ENCODE data around the gene TMEM61.
"Not testable (repeated sequence)": the region's sequence is repeated elsewhere in the genome, so short reads cannot be mapped to it uniquely, and the experiment has no call there.

TMEM61 gene

DNA sequence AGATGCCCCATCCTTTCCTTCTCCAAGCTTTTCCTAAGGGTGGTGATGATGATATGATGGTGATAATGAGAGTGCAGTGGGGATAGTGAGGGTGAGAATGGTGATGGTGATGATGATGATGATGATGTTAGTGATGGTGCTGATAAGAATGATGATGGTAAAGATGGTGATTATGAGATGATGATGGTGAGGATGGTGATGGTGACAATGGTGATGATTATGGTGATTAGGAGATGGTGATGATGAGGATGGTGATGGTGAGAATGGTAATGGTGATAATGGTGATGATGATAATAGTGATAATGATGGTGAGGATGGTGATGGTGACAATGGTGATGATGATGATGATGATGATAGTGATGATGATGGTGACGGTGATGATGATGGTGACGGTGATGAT lies 22.3 kb downstream of the TMEM61 start:
- DNase-seq = no peak

- no peak for DNase-seq
Measured at GRCh38 chr1:55005351-55006140, 25.1 kb downstream of the TMEM61 start.

DNA sequence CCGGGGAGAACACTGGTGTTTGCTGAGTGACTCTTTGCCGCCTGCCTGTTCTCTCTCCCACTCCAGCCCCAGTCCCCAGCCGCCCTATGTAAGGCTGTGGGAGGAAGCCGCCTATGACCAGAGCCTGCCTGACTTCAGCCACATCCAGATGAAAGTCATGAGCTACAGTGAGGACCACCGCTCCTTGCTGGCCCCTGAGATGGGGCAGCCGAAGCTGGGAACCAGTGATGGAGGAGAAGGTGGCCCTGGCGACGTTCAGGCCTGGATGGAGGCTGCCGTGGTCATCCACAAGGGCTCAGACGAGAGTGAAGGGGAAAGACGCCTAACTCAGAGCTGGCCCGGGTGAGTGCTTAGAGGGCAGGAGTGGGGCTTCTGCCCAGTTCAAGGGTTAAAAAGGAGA lies 26.5 kb downstream of the TMEM61 start:
- DNase-seq = no peak

- DNase-seq = no peak
Measured at GRCh38 chr1:55007625-55008024, 27.2 kb downstream of the TMEM61 start.

GRCh38 chr1:55010194-55010886 lies 29.9 kb downstream of the TMEM61 start:
- no peak for DNase-seq

GRCh38 chr1:55010887-55011217 lies 30.4 kb downstream of the TMEM61 start:
- no peak for DNase-seq

DNA sequence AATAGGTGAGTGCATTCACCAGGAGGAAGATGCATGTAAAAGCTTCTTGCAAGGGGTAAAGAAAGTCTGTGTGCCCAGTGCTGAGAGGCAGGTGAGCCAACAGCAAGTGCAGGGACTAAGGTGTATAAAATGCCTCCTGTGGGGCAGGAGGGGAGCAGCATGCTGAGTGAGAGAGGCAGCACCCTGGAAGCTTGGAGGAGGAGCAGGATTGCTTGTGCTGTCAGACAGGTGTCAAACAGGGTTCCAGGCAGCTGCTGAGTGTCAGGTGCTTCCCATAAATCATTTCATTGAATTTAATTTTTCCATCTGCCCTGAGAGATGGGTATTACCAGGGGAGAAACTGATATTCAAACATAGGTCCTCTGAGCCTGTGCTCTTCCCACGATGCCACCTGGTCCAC lies 32.2 kb downstream of the TMEM61 start:
- DNase-seq = no peak

- no peak for DNase-seq
Measured at GRCh38 chr1:55015123-55015522, 34.7 kb downstream of the TMEM61 start.

DNA sequence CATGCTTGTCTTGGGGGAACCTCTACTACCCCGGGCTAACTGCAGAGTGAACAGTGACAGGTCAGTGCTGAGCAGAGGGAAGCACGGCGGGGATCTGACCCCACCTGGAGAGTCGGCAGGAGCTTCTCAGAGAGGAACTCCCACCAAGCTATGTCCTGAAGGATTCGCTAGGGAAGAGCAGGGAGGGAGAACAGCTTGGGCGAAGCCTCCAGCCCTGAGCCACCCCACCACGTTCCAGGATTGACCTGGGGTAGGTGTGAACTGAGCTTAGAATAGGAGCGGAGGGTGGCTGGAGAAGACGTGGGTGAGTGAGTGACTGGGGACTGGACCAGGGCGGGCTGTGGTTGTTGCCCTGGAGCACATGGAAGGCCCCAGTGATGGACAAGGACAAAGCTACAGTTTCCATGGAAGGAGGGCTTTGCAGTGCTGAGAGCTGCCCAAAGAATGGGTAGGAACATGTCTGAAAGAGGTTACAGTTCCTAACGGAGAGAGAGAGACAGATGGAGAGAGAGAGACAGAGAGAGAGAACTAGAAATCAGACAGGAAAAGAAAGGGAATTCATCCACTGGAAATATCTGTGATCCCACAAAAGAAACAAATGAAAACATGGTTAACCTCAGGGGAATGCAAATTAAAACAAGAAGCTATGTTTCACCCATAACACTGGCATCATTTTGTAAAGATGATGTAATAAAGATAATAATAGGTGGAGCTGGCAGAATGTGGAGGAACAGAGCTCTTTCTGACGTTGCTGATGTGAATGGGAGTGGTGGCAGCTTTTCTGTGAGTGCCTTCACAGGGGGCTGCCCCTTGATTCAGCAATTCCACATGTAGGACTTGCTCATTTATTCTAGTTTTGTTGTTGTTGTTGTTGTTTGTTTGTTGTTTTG lies 35.5 kb downstream of the TMEM61 start:
- no peak for DNase-seq

DNA sequence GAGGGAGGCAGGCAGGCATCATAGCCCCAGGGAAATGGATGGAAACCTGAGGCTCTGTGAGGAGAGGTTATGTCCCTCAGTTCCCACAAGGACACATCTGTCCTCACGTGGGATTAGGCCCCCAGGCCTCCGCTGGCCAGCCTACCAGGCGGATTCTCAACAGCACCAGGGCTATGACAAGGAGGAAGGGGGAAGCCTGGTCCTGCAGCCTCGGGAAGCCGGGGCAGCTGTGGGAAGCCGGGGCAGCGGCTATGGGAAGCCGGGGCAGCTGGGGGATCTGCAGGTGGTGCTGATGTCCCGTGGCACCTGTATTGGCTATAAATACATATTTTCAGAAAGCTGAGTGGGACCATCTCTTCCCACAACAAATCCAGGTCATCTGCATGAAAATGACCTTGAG lies 38.0 kb downstream of the TMEM61 start:
- no peak for DNase-seq

DNA sequence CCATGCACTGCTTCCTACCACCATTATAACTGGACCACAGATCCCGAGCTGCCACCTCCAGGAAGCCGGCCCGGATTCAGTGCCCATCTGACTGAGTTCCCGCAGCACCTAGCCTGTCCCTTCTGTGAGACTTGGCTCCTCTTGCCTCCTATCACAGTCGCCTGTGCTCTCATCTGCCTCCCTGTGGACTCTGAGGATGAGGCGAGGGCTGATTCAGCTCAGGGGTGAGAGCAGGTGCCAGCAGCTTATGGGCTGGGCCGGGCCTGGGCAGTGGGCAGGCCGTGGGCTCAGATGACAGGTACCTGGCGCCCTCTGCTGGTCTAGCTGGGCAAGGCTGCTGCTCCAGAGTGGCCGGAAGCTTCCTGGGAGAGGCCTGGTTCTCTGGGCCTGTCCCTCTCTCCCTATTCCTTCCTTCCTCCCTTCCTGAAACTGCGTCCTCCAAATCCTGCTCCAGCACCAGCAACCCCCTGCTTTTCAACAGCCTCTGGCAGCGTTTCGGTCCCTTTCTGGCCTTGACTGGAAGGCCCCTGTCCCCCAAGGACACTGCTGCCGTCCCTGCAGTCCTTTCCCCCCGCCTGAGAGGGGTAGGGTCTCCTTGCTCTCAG lies 41.6 kb downstream of the TMEM61 start:
- peak; percentile 79 to 90 (median 85) for DNase-seq

DNA sequence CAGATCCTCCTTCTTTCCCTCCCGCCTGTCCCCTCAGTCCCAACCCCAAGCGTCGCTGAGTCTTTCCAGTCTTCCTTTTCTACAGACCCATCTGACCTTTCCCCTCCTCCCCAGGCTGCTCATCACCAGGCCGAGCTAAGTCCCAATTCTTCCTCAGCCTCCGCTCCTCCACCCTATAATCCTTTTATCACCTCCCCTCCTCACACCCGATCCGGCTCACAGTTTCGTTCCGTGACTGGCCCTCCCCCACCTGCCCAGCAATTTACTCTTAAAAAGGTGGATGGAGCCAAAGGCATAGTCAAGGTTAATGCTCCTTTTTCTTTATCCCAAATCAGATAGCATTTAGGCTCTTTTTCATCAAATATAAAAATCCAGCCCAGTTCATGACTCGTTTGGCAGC lies 43.7 kb downstream of the TMEM61 start:
- not testable (repeated sequence) for DNase-seq

- not testable (repeated sequence) for DNase-seq
Measured at GRCh38 chr1:55026682-55027081, 46.3 kb downstream of the TMEM61 start.

DNA sequence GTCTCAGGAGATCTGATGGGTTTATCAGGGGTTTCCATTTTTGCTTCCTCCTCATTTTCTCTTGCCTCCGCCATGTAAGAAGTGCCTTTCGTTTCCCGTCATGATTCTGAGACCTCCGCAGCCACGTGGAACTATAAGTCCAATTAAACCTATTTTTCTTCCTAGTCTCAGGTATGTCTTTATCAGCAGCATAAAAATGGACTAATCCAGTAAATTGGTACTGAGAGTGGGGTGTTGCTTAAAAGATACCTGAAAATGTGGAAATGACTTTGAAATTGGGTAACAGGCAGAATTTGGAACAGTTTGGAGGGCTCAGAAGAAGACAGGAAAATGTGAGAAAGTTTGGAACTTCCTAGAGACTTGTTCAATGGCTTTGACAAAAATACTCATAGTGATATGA lies 50.7 kb downstream of the TMEM61 start:
- not testable (repeated sequence) for DNase-seq

DNA sequence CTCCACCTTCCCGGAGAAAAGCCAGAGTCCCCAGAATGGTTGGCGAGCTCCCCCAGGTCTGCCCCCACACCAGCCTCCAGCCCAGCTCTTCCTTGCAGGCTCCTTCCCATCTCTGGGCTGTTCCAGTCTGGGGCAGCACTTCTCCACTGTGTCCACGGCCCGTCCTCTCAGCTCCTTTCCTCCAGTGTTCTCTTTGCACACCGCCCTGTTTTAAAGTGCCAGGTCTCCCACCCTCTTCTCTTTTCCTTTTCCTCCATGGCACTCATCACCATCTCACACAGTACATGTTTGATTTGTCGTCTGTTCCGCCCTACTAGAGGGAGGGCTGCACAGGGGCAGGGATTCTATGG lies 52.8 kb downstream of the TMEM61 start:
- DNase-seq = no peak

- DNase-seq = no peak
Measured at GRCh38 chr1:55034476-55035133, 54.2 kb downstream of the TMEM61 start.

DNA sequence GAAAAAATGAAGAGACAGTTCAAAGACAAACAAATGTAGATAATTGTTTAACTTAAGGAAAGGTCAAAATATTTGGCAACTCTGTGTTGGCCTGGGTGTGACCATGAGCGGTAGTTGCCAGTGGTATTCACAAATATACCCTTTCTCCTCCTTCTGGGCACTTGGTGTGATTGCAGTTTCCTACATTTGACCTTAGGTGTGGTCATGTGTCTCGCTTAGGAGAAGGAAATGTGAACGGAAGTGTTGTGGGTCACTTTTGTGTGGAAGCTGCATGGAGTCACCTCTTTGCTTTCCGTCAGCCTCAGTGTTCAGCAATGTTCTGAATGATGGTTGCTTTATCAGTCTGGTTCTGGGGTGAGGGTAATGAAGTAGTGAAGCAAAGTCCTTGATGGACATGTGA lies 55.5 kb downstream of the TMEM61 start:
- peak; percentile 28 to 65 (median 52) for DNase-seq

GRCh38 chr1:55037733-55038551 lies 57.5 kb downstream of the TMEM61 start:
- DNase-seq = no peak

- DNase-seq = no peak
Measured at GRCh38 chr1:55038552-55038838, 58.1 kb downstream of the TMEM61 start.

GRCh38 chr1:55038974-55039341 lies 58.5 kb downstream of the TMEM61 start:
- DNase-seq = no peak

DNA sequence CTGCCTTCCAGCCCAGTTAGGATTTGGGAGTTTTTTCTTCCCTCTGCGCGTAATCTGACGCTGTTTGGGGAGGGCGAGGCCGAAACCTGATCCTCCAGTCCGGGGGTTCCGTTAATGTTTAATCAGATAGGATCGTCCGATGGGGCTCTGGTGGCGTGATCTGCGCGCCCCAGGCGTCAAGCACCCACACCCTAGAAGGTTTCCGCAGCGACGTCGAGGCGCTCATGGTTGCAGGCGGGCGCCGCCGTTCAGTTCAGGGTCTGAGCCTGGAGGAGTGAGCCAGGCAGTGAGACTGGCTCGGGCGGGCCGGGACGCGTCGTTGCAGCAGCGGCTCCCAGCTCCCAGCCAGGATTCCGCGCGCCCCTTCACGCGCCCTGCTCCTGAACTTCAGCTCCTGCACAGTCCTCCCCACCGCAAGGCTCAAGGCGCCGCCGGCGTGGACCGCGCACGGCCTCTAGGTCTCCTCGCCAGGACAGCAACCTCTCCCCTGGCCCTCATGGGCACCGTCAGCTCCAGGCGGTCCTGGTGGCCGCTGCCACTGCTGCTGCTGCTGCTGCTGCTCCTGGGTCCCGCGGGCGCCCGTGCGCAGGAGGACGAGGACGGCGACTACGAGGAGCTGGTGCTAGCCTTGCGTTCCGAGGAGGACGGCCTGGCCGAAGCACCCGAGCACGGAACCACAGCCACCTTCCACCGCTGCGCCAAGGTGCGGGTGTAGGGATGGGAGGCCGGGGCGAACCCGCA lies 59.1 kb downstream of the TMEM61 start, which contains the start of gene PCSK9:
TSS of gene PCSK9 (plus strand) at position 207 of the 741 bp plus-strand sequence. CDS start at position 497, 290 bp downstream.
- no peak for DNase-seq

Data from suppressor macrophage (primary cell).